SK-N-MC (cell line): ENCODE results near the gene TNFSF9.
A peak's percentile ranks its signal among the peaks of the same experiment; 100 is the strongest.

Source experiments
- EZH2 ChIP-seq: fragments of 200-600 bp; sonication (generic); IDR thresholded peaks from one replicate; pipeline ENCODE4 v1.6.1; 2017; ENCODE audit warnings: antibody characterized with exemption
- FOXP2 ChIP-seq: optimal IDR thresholded peaks from 2 replicates; pipeline ENCODE3; 2011; ENCODE audit warnings: mild to moderate bottlenecking, moderate library complexity; ENCODE audit not compliant: insufficient read depth; ENCODE audit errors: extremely low read length, control extremely low read depth
- POLR2AphosphoS5 ChIP-seq: IDR thresholded peaks from 2 replicates; pipeline ENCODE4 v1.6.1; 2012; ENCODE audit warnings: mild to moderate bottlenecking, low read depth, low read length, borderline replicate concordance

DNA sequence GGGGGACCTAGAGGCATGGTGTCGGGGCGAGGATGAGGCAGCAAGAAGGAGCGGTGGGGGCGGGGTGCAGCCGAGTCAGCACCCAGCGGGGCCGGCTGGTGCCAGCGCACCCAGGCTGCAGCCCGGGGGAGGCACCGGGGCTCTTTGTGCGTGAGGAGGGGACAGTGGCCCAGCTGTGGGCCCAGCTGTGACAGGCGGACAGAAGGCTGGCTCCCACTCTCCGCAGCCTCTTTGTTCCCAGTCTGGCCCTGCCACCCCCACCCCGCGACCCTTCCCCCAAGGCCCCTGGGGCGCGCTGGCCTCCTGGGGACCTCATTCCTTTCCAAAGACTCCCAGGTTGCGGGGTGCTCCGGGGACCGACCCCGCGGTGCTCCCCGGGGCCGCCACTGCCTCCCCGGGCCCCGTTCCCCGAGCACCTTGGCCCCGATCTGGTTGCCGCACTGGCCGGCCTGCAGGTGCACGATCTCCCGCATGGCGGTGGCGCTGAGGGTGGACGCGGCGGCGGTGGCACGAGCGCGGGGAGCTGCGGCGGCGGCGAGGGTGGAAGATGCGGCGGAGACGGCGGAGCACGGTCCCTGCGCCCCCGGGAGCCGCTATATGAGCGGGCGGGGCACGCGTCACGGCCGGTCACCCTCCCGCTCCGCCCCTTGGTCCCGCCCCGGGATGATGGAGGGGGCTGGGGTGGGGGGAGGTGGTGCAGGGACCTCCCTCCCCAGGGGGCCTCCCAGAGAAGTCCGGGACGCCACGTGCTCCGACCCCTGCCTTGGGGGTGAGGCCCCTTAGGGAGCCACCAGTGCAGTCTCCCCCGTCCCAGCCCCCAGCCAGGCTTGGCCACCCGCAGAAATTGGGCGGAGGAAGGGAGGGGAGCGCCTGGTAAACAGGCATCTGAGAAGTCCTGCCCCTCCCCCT lies 28.8 kb upstream of the TNFSF9 start, which contains the start of gene TUBB4A:
- TF ChIP-seq POLR2AphosphoS5 (peak; percentile 69; the same call in 1 of the 2 replicates), EZH2 (no peak), FOXP2 (no peak)
